Activated T-cell treated with anti-CD3 and anti-CD28 coated beads for 24 hours (primary cell): ENCODE measurements around the gene CTR9.
"Not testable (repeated sequence)": the region's sequence is repeated elsewhere in the genome, so short reads cannot be mapped to it uniquely, and the experiment has no call there.

Experiments used
- DNase-seq: peaks from one replicate; pipeline ENCODE4 v3.0.0-alpha.2; 2020; ENCODE audit warnings: low read depth

Gene CTR9

GRCh38 chr11:10822491-10822890, 71.4 kb downstream of the CTR9 start:
- DNase-seq = not testable (repeated sequence)

GRCh38 chr11:10823152-10823579, 72.1 kb downstream of the CTR9 start:
- DNase-seq = no peak

- no peak for DNase-seq
Measured at GRCh38 chr11:10824888-10825287, 73.8 kb downstream of the CTR9 start.

- no peak for DNase-seq
Measured at GRCh38 chr11:10828402-10828801, 77.4 kb downstream of the CTR9 start.

- no peak for DNase-seq
Measured at GRCh38 chr11:10829139-10829538, 78.1 kb downstream of the CTR9 start.
